ENCODE measurements around the gene ERBB2. TPM values are rescaled to one million over a fixed set of nuclear protein-coding genes. Genes with fewer than 3 reads are reported as not detected.

ERBB2 gene
- total RNA-seq, 1 experiment from 2014 or later, result 216 TPM

DNA sequence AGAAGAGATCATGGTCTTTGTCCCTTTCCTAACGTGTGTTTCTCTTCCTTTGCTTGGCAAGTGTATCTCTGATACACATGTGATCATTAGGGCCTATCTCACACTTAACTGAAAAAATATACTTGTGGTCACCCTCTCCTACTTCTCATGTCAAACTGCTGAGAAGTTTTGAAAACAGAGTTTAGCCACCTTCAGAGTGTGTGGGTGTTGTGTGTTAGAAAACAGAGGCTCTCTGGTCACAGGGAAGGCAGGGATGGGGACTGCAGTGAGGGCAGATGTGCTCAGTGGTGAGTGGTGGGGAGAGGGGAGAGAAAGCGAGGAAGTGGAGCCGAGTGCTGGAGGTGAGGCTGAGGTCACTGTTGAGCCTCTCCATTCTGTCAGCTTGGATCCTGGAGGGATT is 67.3 kb downstream of the ERBB2 start:
- no CpG with 5 or more reads among the region's 3 CpGs for WGBS (ENCODE audit: extremely low coverage, insufficient read length, low lambda C conversion rate)
- Histone ChIP-seq H4K91ac (ENCODE audit: insufficient read length, low read depth, low read length) (no peak overlapping the region), H3T11ph (ENCODE audit: low read length) (no peak overlapping the region), H3K9me3 (ENCODE audit: control insufficient read depth, low read depth, low read length) (no peaks in the 10 kb centered on the region), H3K27ac (ENCODE audit: insufficient read length, low read depth, low read length) (no peak overlapping the region), H3K4me1 (ENCODE audit: insufficient read depth, low read length) (no peaks in the 10 kb centered on the region), H2BK15ac (ENCODE audit: low read depth, low read length) (no peak overlapping the region), H2BK20ac (ENCODE audit: low read depth, low read length, poor library complexity, severe bottlenecking) (no peak overlapping the region), H2AK5ac (ENCODE audit: insufficient read length, low read length) (no peak overlapping the region), H3K56ac (ENCODE audit: insufficient read length, low read depth, low read length) (no peak overlapping the region), H3K4me2 (ENCODE audit: insufficient read depth, insufficient read length, low read length) (no peak overlapping the region), H3K27me3 (ENCODE audit: insufficient read depth, low read length) (no peaks in the 10 kb centered on the region), H2AFZ (ENCODE audit: low read length) (no peak overlapping the region), H2BK5ac (ENCODE audit: insufficient read length, low read length) (no peak overlapping the region), H4K20me1 (ENCODE audit: control insufficient read depth, insufficient read depth, insufficient read length) (no peaks in the 10 kb centered on the region), H3K79me1 (ENCODE audit: insufficient read depth, low read depth, low read length, poor library complexity, severe bottlenecking) (no peaks in the 10 kb centered on the region), H3K18ac (ENCODE audit: insufficient read length, low read depth, low read length) (no peak overlapping the region), H3K14ac (ENCODE audit: insufficient read depth, low read length) (no peak overlapping the region), H2BK12ac (ENCODE audit: insufficient read length, low read depth, low read length) (no peak overlapping the region), H2BK120ac (ENCODE audit: low read depth, low read length, poor library complexity, severe bottlenecking) (no peak overlapping the region), H3K23me2 (ENCODE audit: insufficient read length, low read depth, low read length, poor library complexity, severe bottlenecking) (no peaks in the 10 kb centered on the region), H3K79me2 (ENCODE audit: insufficient read depth, low read length) (no peaks in the 10 kb centered on the region), H3K23ac (ENCODE audit: insufficient read length, low read depth, low read length) (no peak overlapping the region), H4K8ac (replicated peaks; ENCODE audit: insufficient read length, low read depth, low read length) (no peak overlapping the region), H3K9ac (ENCODE audit: extremely low read depth, insufficient read length, low read length) (no peak overlapping the region), H3K4ac (ENCODE audit: low read depth, low read length) (no peak overlapping the region), H4K5ac (ENCODE audit: insufficient read length, low read depth, low read length) (no peak overlapping the region)
- DNase-seq, result no peak
- TF ChIP-seq, protein P1, sequence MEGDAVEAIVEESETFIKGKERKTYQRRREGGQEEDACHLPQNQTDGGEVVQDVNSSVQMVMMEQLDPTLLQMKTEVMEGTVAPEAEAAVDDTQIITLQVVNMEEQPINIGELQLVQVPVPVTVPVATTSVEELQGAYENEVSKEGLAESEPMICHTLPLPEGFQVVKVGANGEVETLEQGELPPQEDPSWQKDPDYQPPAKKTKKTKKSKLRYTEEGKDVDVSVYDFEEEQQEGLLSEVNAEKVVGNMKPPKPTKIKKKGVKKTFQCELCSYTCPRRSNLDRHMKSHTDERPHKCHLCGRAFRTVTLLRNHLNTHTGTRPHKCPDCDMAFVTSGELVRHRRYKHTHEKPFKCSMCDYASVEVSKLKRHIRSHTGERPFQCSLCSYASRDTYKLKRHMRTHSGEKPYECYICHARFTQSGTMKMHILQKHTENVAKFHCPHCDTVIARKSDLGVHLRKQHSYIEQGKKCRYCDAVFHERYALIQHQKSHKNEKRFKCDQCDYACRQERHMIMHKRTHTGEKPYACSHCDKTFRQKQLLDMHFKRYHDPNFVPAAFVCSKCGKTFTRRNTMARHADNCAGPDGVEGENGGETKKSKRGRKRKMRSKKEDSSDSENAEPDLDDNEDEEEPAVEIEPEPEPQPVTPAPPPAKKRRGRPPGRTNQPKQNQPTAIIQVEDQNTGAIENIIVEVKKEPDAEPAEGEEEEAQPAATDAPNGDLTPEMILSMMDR (conservative IDR thresholded peaks at IDR 0.05), result no peak
- H3K4me3 Mint-ChIP-seq, result no peak overlapping the region
- peaks cover 3 to 6% of the 10 kb centered on the region in 2 experiments; a peak in 3 of 4 replicates for H3K4me1 Mint-ChIP-seq
- no peak overlapping the region for H3K27ac Mint-ChIP-seq
- no peaks in the 10 kb centered on the region for H3K9me3 Mint-ChIP-seq
- no peaks in the 10 kb centered on the region for H3K36me3 Mint-ChIP-seq (ENCODE audit: insufficient read depth in 1 of 3, low read depth in 3 of 3)
- peaks cover 19% of the 10 kb centered on the region for H3K27me3 Mint-ChIP-seq (ENCODE audit: low read depth)
